ENCODE data around the gene NOL6. TPM values are rescaled to one million over a fixed set of nuclear protein-coding genes. Genes with fewer than 3 reads are reported as not detected.
A peak's percentile ranks its signal among the peaks of the same experiment; 100 is the strongest.
"Not testable (repeated sequence)": the region's sequence is repeated elsewhere in the genome, so short reads cannot be mapped to it uniquely, and the experiment has no call there.

Gene NOL6
- total and polyA plus RNA-seq, 4 donors: 14.4 to 42.5 (median 32.1) TPM

DNA sequence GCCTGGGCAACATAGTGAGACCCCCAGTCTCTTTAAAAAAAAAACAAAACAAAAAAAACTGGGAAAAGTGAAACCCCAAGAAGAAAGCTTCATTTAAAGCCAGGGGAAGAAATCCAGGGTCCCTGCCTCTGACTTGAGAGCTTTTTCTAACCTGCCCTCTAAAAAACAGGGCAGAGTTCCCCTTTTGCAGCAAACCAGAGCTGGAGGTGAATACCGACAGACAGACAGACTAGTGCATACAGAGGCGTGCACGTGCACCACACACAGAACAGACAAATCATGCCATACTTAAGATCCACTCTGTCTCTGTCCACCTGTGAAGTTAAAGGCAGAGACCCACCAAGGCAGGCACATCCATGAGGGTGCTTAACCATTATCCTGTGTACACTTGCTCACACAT, 14.6 kb downstream of the NOL6 start:
- TF ChIP-seq, protein P1, sequence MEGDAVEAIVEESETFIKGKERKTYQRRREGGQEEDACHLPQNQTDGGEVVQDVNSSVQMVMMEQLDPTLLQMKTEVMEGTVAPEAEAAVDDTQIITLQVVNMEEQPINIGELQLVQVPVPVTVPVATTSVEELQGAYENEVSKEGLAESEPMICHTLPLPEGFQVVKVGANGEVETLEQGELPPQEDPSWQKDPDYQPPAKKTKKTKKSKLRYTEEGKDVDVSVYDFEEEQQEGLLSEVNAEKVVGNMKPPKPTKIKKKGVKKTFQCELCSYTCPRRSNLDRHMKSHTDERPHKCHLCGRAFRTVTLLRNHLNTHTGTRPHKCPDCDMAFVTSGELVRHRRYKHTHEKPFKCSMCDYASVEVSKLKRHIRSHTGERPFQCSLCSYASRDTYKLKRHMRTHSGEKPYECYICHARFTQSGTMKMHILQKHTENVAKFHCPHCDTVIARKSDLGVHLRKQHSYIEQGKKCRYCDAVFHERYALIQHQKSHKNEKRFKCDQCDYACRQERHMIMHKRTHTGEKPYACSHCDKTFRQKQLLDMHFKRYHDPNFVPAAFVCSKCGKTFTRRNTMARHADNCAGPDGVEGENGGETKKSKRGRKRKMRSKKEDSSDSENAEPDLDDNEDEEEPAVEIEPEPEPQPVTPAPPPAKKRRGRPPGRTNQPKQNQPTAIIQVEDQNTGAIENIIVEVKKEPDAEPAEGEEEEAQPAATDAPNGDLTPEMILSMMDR (IDR thresholded peaks at IDR 0.05; ENCODE audit: control extremely low read depth, extremely low read depth): no peak
- ATAC-seq (ENCODE audit: insufficient read depth, low FRiP score) (no peak), DNase-seq (no peak)
- Histone ChIP-seq H3K27me3 (ENCODE audit: control insufficient read depth in 3 of 3, insufficient read depth in 3 of 3, low read length in 2 of 3) (no peaks in the 10 kb centered on the region), H3K9ac (ENCODE audit: insufficient read depth in 1 of 2, low read length in 2 of 2) (no peak overlapping the region), H3K36me3 (ENCODE audit: control insufficient read depth in 4 of 4, insufficient read depth in 4 of 4, low read length in 4 of 4) (peaks cover 0 to 31% (median 14%) of the 10 kb centered on the region in 4 donors), H3K27ac (ENCODE audit: low read depth in 1 of 2, low read length in 1 of 2) (no peak overlapping the region), H3K9me3 (ENCODE audit: control insufficient read depth in 4 of 4, insufficient read depth in 3 of 4, low read length in 3 of 4) (no peaks in the 10 kb centered on the region), H3K4me3 (no peak overlapping the region), H3K4me1 (ENCODE audit: control insufficient read depth in 5 of 5, insufficient read depth in 5 of 5, low read length in 5 of 5) (peaks cover 0 to 2% (median 0%) of the 10 kb centered on the region in 5 donors)
- 49 to 75% methylated on average over 3 of the region's 3 CpGs for whole genome bisulfite sequencing, 2 donors

DNA sequence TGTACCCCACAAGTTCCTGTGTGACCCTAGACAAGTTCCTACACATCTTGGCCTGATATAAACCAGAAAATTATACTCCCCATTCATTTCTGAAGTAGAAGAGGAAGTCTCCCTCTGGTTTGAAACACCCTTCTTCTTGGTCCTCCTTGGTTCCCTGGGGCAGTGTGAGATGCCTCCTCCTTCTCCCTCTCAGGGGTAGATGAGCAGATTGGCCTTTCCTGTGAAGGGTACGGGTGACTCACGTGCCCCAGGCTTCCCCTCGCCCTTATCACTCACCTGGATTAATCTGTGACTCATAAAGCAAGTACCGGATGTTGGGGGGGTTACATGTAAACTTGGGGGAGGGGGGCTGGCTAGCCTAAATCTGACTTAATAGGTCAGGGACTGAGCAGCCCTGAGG, 15.3 kb downstream of the NOL6 start:
- Histone ChIP-seq H3K27me3 (ENCODE audit: control insufficient read depth in 3 of 3, insufficient read depth in 3 of 3, low read length in 2 of 3) (no peaks in the 10 kb centered on the region), H3K4me3 (no peak overlapping the region), H3K9me3 (ENCODE audit: control insufficient read depth in 4 of 4, insufficient read depth in 3 of 4, low read length in 3 of 4) (no peaks in the 10 kb centered on the region), H3K9ac (ENCODE audit: insufficient read depth in 1 of 2, low read length in 2 of 2) (no peak overlapping the region), H3K27ac (ENCODE audit: low read depth in 1 of 2, low read length in 1 of 2) (no peak overlapping the region), H3K36me3 (ENCODE audit: control insufficient read depth in 4 of 4, insufficient read depth in 4 of 4, low read length in 4 of 4) (peaks cover 0 to 24% (median 10%) of the 10 kb centered on the region in 4 donors), H3K4me1 (ENCODE audit: control insufficient read depth in 5 of 5, insufficient read depth in 5 of 5, low read length in 5 of 5) (peaks cover 0 to 2% (median 0%) of the 10 kb centered on the region in 5 donors)
- TF ChIP-seq, protein P1 (IDR thresholded peaks at IDR 0.05; ENCODE audit: control extremely low read depth, extremely low read depth): no peak
- 46 to 64% methylated on average over 4 of the region's 4 CpGs for WGBS, 2 donors
- ATAC-seq (ENCODE audit: insufficient read depth, low FRiP score) (peak; percentile 63), DNase-seq (peak in 1 of 3 donors; percentile 34)

DNA sequence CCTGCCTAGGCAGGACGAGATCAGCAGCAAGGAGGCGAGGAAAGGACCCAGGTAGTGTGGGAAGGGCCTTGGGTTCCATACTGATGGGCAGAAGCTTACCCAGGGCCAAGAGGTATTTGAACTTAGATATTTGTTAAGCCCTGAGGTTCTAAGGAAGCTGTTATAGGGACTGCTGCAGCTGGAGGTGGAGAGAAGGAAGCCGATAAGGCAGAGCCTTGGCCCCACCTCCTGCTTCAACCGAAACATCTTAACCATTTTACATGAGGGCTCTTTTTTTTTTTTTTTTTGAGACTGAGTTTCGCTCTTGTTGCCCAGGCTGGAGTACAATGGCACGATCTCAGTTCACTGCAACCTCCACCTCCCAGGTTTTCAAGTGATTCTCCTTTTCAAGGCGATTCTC, 17.8 kb downstream of the NOL6 start:
- H3K27ac ChIP-seq (ENCODE audit: low read depth in 1 of 2, low read length in 1 of 2): no peak overlapping the region
- no peak overlapping the region for H3K4me3 ChIP-seq
- TF ChIP-seq, protein P1 (IDR thresholded peaks at IDR 0.05; ENCODE audit: control extremely low read depth, extremely low read depth): no peak
- H3K27me3 ChIP-seq (ENCODE audit: control insufficient read depth in 3 of 3, insufficient read depth in 3 of 3, low read length in 2 of 3): no peaks in the 10 kb centered on the region
- peak in 1 of 3 donors; percentile 35 for DNase-seq
- peaks cover 0 to 7% (median 0%) of the 10 kb centered on the region in 5 donors for H3K4me1 ChIP-seq (ENCODE audit: control insufficient read depth in 5 of 5, insufficient read depth in 5 of 5, low read length in 5 of 5)
- no peaks in the 10 kb centered on the region for H3K9me3 ChIP-seq (ENCODE audit: control insufficient read depth in 4 of 4, insufficient read depth in 3 of 4, low read length in 3 of 4)
- peaks cover 0 to 4% (median 0%) of the 10 kb centered on the region in 4 donors for H3K36me3 ChIP-seq (ENCODE audit: control insufficient read depth in 4 of 4, insufficient read depth in 4 of 4, low read length in 4 of 4)
- no peak for ATAC-seq (ENCODE audit: insufficient read depth, low FRiP score)
- H3K9ac ChIP-seq (ENCODE audit: insufficient read depth in 1 of 2, low read length in 2 of 2): no peak overlapping the region
- WGBS, 2 donors: 66 to 68% methylated on average over 7 of the region's 7 CpGs

DNA sequence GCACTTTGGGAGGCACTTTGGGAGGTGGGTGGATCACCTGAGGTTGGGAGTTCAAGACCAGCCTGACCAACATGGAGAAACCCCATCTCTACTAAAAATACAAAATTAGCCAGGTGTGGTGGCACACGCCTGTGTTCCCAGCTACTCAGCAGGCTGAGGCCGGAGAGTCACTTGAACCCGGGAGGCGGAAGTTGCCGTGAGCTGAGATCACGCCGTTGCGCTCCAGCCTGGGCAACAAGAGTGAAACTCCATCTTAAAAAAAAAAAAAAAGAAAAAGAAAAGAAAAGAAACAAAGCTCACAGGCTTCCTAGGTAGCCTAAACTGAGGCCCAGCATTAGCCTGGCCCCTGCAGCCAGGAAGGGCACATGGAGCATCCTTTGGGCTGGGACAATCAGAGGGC, 18.3 kb downstream of the NOL6 start:
- H3K9ac ChIP-seq (ENCODE audit: insufficient read depth in 1 of 2, low read length in 2 of 2); H3K9me3 ChIP-seq (ENCODE audit: control insufficient read depth in 4 of 4, insufficient read depth in 3 of 4, low read length in 3 of 4); H3K27me3 ChIP-seq (ENCODE audit: control insufficient read depth in 3 of 3, insufficient read depth in 3 of 3, low read length in 2 of 3); DNase-seq; H3K36me3 ChIP-seq (ENCODE audit: control insufficient read depth in 4 of 4, insufficient read depth in 4 of 4, low read length in 4 of 4); H3K4me3 ChIP-seq; H3K4me1 ChIP-seq (ENCODE audit: control insufficient read depth in 5 of 5, insufficient read depth in 5 of 5, low read length in 5 of 5); H3K27ac ChIP-seq (ENCODE audit: low read depth in 1 of 2, low read length in 1 of 2); ATAC-seq (ENCODE audit: insufficient read depth, low FRiP score): not testable (repeated sequence)
- 95 to 96% methylated on average over 8 of the region's 8 CpGs for WGBS, 2 donors

DNA sequence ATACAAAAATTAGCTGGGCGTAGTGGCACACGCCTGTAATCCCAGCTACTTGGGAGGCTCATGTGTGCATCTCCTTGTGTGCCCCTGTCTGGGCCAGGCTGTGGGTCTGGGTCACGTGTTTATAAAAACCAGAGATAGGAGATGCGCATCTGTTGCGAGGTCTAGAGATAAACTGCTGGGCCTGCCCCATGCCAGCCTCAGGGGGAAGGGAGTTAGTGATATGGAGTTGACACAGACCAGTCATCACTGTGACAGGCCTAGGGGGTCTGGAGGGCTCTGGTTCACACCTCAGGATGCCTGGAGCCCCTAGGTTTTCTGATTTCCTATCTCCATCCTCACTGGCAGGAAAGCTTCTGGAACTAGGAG, 19.1 kb downstream of the NOL6 start:
- not testable (repeated sequence) for H3K4me3 ChIP-seq; H3K4me1 ChIP-seq (ENCODE audit: control insufficient read depth in 5 of 5, insufficient read depth in 5 of 5, low read length in 5 of 5); H3K9me3 ChIP-seq (ENCODE audit: control insufficient read depth in 4 of 4, insufficient read depth in 3 of 4, low read length in 3 of 4); H3K36me3 ChIP-seq (ENCODE audit: control insufficient read depth in 4 of 4, insufficient read depth in 4 of 4, low read length in 4 of 4); DNase-seq; ATAC-seq (ENCODE audit: insufficient read depth, low FRiP score); H3K27me3 ChIP-seq (ENCODE audit: control insufficient read depth in 3 of 3, insufficient read depth in 3 of 3, low read length in 2 of 3); H3K9ac ChIP-seq (ENCODE audit: insufficient read depth in 1 of 2, low read length in 2 of 2); H3K27ac ChIP-seq (ENCODE audit: low read depth in 1 of 2, low read length in 1 of 2)
- 89% methylated on average over 5 of the region's 5 CpGs for WGBS, 2 donors

Data from lung (tissue), 12 donors.